GM21723 (cell line): ENCODE results near the gene FSTL4.

Experiments
- ATAC-seq: cut with Tn5 transposase; IDR thresholded peaks from one replicate; pipeline ENCODE4 v1.9.1; 2021; ENCODE audit warnings: mild to moderate bottlenecking, moderate library complexity; ENCODE audit not compliant: unreplicated experiment

FSTL4 gene

DNA sequence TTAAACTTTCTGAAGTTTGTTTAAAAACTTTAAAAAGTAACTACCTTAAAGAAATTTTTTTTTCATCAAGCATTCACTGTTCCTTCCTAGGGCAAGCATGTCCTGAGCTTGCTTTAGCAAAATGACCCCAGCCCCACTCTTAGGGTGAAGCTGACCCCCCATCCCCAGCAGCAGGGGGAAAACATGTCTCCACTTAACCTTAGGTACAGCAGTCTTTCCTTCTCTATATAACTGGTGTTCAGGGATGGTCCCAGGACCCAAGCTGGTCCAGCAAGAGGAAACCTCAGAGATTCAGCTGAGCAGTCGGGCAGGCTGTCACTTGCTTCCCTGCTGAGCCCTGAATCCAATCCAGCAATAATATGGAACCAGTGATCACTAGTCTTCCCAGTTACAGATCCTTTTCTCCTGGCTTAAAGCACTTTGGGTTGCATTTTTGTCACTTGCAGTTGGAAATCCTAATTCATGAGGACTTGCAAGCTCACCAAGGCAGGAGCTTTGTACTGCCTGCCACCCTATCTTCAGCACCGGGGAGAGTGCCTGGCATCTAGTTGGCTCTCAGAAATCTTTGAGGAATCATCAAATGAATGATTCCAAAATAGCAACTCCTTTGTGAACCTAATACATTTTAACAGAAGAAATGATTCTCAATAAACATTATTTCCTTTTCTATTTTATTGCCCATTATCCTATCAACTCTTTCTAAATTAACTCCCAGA lies 91.2 kb downstream of the FSTL4 start:
- no peak for ATAC-seq

- no peak for ATAC-seq
Measured at GRCh38 chr5:133520062-133520461, 92.3 kb downstream of the FSTL4 start.

GRCh38 chr5:133519191-133519590 lies 93.2 kb downstream of the FSTL4 start:
- ATAC-seq: no peak

GRCh38 chr5:133514456-133514855 lies 97.9 kb downstream of the FSTL4 start:
- no peak for ATAC-seq

DNA sequence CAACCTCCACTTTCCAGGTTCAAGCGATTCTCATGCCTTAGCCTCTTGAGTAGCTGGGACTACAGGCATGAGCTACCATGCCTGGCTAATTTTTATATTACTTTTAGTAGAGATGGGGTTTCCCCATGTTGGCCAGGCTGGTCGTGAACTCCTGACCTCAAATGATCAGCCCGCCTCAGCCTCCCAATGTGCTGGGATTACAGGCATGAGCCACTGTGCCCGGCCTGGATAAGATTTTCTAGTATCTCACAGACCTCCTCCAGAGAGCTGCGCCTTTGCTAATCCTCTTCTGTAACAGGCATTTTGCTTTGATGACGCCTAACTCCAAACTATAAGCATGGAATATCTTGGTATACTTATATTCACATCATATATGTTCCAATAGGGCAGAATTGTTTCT lies 99.4 kb downstream of the FSTL4 start:
- ATAC-seq: no peak

DNA sequence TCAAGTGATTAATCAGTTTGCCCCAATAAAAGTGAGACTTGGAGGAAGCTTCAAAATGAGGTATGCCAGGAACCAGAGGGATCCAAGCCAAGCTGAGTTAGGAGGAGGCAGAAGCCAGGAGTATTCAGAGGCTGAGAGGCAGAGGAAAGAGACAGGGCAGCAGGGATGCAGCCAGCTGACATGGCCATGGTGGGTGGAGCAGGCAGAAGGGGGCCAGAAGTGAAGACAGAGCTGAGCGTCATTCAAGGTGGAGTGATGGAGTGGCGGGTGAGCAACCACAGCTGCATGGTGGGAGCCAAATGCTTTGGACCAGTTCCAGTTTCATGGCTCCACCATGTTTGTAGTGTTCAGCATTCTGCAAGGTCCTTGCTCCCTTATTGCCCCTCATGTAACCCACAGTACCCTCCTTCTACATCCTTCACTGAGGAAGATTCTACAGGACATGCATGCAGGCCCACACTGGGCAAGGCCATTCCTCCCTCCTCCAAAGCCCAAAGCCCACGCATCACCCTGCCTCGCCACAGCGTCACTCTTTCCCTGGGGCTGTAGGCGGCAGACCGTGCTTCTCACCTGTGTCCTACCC lies 100.6 kb downstream of the FSTL4 start:
- no peak for ATAC-seq

DNA sequence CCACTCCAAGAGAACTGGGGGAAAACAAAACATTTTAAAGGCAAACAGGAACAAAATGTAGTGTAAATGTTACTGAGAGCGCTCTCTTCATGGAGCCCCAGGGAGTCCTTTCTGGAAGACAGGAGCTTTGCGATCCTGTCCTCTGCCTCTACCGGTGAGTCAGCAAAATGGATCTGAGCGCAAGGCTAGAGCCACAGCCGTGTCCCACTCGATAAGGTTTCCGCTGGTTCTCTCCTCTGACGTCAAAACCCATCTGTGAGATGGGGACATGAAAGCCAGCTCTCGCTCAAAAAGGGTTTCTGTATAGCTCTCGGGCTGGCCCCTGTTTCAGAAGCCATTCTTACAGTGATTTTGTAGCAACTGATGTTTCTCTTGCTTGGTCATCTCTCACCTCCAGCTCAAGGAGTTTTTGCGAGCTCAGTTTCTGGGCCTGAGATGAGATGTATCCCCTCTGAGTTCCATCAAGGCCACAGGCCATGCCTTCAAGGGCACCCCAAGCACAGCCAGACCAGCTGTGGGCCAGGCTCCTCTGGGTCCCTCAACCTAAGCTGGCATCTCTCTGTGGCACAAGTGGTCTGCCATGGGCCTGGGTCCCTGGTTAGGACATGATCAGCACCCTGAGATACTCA lies 101.6 kb downstream of the FSTL4 start:
- no peak for ATAC-seq

DNA sequence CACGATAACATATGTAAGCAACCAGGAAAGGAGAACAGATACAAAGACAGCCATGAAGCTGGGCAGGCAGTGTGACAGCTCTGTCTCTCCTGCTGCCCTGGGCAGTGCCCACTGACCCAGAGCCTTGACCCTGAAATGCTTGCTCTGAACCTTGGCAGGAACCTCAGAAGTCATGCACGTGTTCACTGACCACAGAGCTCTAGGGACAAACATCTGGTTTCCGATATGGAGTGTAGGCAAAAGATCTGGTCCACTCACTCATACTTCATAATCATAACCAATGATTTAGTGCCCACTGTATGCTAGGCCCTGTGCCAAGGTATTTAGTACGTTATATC lies 102.6 kb downstream of the FSTL4 start:
- ATAC-seq: no peak

- ATAC-seq: no peak
Measured at GRCh38 chr5:133508845-133509741, 103.2 kb downstream of the FSTL4 start.

- no peak for ATAC-seq
Measured at GRCh38 chr5:133508331-133508730, 104.0 kb downstream of the FSTL4 start.

GRCh38 chr5:133506181-133506580 lies 106.2 kb downstream of the FSTL4 start:
- no peak for ATAC-seq

DNA sequence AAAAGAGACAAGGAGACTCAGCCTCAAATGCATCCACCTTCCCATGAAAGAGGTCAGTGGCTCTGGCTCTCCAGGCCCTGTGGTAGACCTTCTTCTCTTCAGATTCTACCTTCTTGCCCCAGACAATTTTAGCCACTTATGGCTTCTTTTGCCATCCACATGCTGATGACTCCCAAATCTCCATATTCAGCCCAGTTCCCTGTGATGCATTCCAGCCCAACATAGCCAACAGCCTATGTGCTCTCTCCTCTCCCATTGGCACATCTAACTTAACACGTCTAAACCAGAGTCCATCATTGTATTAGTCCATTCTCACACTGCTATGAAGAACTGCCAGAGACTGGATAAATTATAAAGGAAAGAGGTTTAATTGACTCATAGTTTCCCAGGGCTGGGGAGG lies 108.8 kb downstream of the FSTL4 start:
- ATAC-seq: no peak

DNA sequence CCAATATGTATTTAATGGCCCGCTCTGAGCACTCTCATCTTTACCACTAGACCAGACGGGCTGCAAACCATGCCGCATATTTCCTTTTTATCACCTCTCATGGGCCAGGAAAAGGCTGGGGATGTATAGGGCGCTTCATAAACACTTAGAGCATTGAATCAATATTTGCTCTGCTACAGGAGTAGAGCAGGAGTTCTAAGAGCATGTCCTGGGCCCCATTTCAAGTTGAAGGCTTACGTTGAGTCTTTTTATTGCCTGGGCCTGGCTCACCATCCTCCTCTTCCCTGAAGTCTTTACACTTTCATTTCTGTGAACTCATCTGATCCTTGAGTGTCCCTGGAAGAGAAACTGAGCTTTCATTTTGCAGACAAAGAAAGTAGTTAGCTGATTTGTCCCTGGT lies 112.4 kb downstream of the FSTL4 start:
- no peak for ATAC-seq

DNA sequence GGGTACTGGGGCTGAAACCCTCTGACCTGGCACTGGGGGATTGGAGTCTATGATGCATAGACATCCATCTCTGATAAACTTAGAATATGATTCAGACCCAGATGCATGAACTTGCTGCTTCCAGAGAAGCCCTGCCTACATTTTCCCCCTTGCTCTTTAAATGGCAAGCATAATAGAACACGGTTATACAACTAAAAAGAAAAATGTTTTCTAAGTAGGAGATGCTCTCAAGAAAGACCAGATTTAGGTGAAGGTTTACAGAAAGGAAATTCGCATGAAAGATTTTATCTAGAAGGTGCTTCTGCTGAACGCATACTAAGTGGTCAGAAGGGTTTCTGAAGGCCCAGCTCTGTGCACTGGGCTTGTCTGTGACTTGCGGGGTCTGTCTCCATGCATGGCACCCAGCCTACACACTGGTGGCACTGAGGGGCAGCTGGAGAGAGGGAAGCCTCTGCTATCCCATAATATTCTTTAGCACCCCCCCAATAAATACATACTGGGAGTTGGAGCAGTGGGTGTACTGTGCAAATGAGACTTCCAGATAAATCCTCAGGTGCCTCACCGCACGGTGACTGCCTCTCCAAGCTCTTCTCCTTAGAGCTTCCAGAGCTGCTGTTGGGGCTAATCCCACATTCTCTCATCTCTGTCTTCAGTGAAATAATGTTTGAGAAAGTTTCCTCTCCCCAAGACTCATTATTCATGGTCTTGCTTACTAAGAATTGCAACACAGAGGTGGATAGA lies 114.6 kb downstream of the FSTL4 start:
- no peak for ATAC-seq

GRCh38 chr5:133496631-133497030 lies 115.7 kb downstream of the FSTL4 start:
- no peak for ATAC-seq

GRCh38 chr5:133494923-133495246 lies 117.5 kb downstream of the FSTL4 start:
- no peak for ATAC-seq

GRCh38 chr5:133494232-133494922 lies 118.0 kb downstream of the FSTL4 start:
- no peak for ATAC-seq

DNA sequence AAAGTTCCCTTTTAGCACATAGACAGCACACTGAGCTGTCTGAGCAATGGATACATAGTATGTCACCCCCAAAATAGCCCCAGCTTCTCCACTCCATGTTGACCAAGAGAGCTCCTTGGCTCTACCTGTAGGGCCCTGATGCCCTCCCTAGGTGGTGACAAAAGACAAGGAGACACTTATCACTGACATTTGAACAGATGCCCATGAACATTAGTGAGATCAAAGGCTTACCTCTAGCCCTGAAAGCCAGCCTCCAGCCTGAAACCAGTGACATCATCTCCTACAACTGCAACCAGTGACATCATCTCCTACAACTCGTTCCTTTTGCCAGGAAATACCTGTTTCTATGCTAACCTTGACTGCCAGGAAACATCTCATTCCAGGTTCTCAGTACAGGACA lies 122.7 kb downstream of the FSTL4 start:
- no peak for ATAC-seq

GRCh38 chr5:133487093-133487492 lies 125.2 kb downstream of the FSTL4 start:
- no peak for ATAC-seq

- ATAC-seq: no peak
Measured at GRCh38 chr5:133485468-133485867, 126.9 kb downstream of the FSTL4 start.
